Mammary epithelial cell (primary cell): ENCODE measurements around the gene PRRG4.

Experiments used
- EZH2 ChIP-seq: IDR thresholded peaks from 2 replicates; pipeline ENCODE4 v1.6.1; 2012; ENCODE audit warnings: low read length, inconsistent platforms, borderline replicate concordance
- TF ChIP-seq, protein P1 (sequence below), 2 donors: IDR thresholded peaks in 1 of 2; conservative IDR thresholded peaks in 1 of 2; 2 replicates each; pipeline ENCODE4 v1.5.1; 2011 to 2012; ENCODE audit warnings: inconsistent platforms in 2 of 2, low read length in 2 of 2, mild to moderate bottlenecking in 2 of 2, control low read depth in 1 of 2, low read depth in 1 of 2; ENCODE audit not compliant: insufficient read depth in 1 of 2; ENCODE audit errors: extremely low read depth in 1 of 2

DNA sequence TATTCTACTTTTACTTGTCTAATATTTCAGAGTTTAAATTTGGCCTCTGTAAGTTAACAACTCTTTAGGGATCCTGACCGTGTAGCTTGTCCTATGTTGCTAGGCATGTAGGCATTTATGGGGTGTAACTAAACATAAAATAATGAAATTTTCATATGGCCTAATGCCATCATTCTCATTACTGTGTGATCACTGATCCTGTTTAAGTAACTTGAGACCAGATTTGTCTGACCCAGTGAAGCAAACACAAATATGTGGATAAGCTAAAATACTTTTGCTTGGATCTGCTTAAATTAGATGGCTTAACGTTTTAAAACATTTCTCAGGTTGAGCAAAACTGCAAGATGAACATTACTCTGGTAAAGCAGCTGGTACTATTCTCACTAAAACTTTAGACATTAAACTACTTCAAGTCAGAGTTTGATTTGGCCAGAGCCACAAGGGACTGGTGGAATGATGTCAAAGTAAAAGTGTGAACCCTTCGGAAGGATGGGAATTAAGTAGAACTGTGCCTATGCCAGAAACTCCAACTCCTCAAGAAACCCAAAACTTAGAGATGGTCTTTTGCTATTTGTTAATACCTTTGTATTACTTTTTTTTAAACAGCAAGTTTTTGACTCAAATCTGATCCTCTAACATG lies 75.4 kb downstream of the PRRG4 start:
- TF ChIP-seq, protein P1, sequence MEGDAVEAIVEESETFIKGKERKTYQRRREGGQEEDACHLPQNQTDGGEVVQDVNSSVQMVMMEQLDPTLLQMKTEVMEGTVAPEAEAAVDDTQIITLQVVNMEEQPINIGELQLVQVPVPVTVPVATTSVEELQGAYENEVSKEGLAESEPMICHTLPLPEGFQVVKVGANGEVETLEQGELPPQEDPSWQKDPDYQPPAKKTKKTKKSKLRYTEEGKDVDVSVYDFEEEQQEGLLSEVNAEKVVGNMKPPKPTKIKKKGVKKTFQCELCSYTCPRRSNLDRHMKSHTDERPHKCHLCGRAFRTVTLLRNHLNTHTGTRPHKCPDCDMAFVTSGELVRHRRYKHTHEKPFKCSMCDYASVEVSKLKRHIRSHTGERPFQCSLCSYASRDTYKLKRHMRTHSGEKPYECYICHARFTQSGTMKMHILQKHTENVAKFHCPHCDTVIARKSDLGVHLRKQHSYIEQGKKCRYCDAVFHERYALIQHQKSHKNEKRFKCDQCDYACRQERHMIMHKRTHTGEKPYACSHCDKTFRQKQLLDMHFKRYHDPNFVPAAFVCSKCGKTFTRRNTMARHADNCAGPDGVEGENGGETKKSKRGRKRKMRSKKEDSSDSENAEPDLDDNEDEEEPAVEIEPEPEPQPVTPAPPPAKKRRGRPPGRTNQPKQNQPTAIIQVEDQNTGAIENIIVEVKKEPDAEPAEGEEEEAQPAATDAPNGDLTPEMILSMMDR (conservative IDR thresholded peaks at IDR 0.05 in 1 of 2, IDR thresholded peaks at IDR 0.05 in 1 of 2; ENCODE audit: extremely low read depth in 1 of 2, insufficient read depth in 1 of 2, low read depth in 1 of 2, low read length in 2 of 2): no peak
- no peak for TF ChIP-seq EZH2
